ENCODE results near the gene UBAP2. TPM values are rescaled to one million over a fixed set of nuclear protein-coding genes. Genes with fewer than 3 reads are reported as not detected.
"Not testable (repeated sequence)": the region's sequence is repeated elsewhere in the genome, so short reads cannot be mapped to it uniquely, and the experiment has no call there.

UBAP2 gene
- total RNA-seq, 1 donor from 2014 or later: 51.6 TPM

GRCh38 chr9:34049630-34050384, 1.1 kb upstream of the UBAP2 start:
- intact Hi-C loops (cut with micrococcal nuclease): loop anchor here (1.0 to 10.0 kb wide), 8 partner anchors 38 to 1705 kb away; partner anchors contain the start of genes B4GALT1, DCAF12, DNAJA1 and MSMP

GRCh38 chr9:34047864-34048726, 592 bp downstream of the UBAP2 start:
- intact Hi-C loops (cut with micrococcal nuclease): loop anchor here (2.0 to 10.0 kb wide), 5 partner anchors 36 to 1707 kb away; partner anchors contain the start of genes B4GALT1, DNAJA1, MSMP and MYORG

DNA sequence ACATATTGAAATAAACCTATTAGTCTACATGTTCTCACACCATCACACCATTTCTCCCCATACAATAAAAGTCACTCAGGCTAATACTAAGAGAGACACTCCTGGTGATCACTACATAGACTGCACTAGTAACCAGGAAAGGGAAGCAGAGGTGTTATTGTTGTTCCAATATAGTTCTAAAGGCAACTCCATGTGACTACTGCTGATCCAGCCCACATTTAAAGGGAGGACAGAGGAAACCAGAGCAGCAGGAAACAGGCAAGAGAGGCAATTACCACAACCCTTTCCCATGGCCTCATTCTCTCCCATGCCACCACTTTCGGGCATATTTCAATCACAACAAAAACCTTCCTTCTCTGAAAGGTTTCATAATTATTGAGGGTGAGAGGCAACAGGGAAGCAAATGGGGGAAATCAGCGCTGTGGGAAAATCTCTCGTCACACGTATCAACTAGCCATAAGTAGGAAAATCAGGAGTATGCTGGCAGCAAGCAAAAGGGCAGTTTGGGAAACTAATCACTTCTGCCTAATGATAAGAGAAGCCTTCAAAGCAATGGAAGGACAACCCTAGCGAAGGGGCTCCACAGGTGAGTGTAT, 1.8 kb downstream of the UBAP2 start:
- intact Hi-C loops (cut with micrococcal nuclease): loop anchor here (5.0 to 10.0 kb wide), 4 partner anchors 35 to 1708 kb away; partner anchors contain the start of genes B4GALT1, DNAJA1 and MSMP

GRCh38 chr9:34045903-34046302, 2.8 kb downstream of the UBAP2 start:
- intact Hi-C loops (cut with micrococcal nuclease): loop anchor here (5.0 to 10.0 kb wide), 4 partner anchors 34 to 1709 kb away; partner anchors contain the start of genes B4GALT1, DNAJA1 and MSMP

DNA sequence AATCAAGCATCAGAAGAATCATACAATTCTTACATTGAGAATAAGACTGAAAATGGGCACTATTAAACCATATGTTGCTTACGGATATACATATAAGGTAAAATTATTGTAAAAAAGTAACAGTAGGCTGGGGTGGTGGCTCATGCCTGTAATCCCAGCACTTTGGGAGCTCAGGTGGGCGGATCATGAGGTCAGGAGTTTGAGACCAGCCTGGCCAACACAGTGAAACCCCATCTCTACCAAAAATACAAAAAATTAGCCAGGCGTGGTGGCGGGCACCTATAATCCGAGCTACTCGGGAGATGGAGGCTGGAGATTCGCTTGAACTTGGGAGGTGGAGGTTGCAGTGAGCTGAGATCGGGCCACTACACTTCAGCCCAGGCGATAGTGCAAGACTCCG, 6.6 kb downstream of the UBAP2 start:
- intact Hi-C loops (cut with micrococcal nuclease): loop anchor here (10.0 kb wide), 3 partner anchors 877 to 1713 kb away; partner anchors contain the start of genes B4GALT1, DNAJA1 and MSMP

- intact Hi-C loops (cut with micrococcal nuclease): not testable (repeated sequence)
Observed at GRCh38 chr9:34038851-34039250, 9.8 kb downstream of the UBAP2 start.

DNA sequence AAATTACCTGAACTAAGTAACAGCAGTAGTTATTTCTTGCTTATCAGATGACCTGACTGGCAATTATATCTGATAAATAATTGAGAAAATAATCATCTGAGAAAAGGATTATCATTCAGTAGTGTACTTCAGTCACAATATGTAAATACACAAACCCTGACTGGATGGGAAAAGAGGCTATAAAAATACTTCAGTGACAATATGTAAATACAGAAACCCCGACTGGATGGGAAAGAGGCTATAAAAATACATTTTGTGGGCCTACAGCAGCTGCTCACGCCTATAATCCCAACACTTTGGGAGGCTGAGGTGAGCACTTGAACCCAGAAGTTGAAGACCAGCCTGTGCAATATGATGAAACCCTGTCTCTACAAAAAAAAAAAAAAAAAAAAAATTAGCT, 11.1 kb downstream of the UBAP2 start:
- intact Hi-C loops (cut with micrococcal nuclease): no loop called here

DNA sequence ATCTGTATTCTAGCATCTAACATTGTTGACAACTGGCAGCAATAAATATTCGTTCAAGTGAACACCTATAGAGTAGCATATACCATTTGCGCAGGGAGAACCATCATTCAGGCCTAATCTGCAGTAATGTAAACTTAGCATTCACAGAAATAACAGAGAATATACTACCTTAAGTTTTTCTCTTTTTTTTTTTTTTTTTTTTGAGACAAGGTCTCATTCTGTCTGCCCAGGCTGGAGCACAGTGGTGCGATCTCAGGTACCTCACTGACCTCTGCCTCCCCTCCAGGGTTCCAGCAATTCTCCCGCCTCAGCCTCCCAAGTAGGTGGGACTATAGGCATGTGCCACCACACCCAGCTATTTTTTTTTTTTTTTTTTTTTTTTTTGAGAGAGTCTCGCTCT, 12.1 kb downstream of the UBAP2 start:
- intact Hi-C loops (cut with micrococcal nuclease): no loop called here

- intact Hi-C loops (cut with micrococcal nuclease): no loop called here
Observed at GRCh38 chr9:34035656-34036055, 13.0 kb downstream of the UBAP2 start.

GRCh38 chr9:34034698-34035065, 14.0 kb downstream of the UBAP2 start:
- intact Hi-C loops (cut with micrococcal nuclease): no loop called here

- intact Hi-C loops (cut with micrococcal nuclease): no loop called here
Observed at GRCh38 chr9:34032631-34033030, 16.1 kb downstream of the UBAP2 start.

- intact Hi-C loops (cut with micrococcal nuclease): no loop called here
Observed at GRCh38 chr9:34027845-34028574, 20.7 kb downstream of the UBAP2 start.

DNA sequence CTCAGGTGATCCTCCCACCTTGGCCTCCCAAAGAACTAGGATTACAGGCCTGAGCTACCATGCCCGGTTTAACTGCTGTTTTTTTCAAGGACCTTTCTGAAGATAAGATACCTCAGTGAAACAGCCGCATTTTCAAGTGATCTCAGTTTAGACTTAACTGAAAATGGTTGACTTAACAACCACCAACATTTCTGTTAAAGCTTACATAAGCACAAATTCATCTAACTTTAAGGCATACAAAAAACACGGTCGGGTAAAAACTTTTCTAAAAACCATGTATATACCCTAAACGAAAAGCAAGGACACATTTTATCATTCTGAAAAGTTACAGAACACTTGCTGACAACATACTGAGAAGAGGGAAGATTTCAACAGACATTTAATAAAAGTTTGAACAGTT, 22.9 kb downstream of the UBAP2 start:
- intact Hi-C loops (cut with micrococcal nuclease): no loop called here

GRCh38 chr9:34025062-34025461, 23.6 kb downstream of the UBAP2 start:
- intact Hi-C loops (cut with micrococcal nuclease): no loop called here

DNA sequence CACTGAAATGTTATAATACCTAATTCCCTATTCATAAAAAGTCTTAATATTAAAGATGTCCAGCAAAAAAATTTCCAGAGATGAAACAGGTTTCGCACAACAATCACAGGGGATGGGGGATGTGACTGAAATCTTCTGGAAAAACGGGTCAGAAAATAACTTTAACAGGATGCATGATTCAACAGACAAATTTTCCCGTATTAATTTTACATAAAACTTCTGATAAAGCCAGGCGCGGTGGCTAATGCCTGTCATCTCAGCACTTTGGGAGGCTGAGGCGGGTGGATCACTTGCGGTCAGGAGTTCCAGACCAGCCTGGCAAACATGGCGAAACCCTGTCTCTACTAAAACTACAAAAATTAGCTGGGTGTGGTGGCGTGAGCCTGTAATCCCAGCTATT, 24.2 kb downstream of the UBAP2 start:
- intact Hi-C loops (cut with micrococcal nuclease): not testable (repeated sequence)

DNA sequence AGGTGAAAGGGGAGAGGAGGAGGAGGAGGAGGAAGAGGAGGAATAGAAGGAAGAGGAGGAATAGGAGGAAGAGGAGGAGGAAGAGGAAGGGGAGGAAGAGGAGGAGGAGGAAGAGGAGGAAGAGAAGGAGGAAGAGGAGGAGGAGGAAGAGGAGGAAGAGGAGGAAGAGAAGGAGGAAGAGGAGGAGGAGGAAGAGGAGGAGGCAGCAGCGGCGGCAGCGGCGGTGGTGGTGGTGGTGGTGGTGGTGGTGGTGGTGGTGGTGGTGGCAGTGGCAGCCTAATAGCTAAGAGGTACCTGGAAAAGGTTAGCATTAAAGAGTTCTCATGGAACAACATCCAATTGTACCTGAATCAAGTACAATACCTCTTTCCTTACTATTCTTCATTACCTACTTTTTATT, 32.5 kb downstream of the UBAP2 start:
- intact Hi-C loops (cut with micrococcal nuclease): loop anchor here (10.0 kb wide), 1 partner anchor 59 kb away; no protein-coding TSS in a partner anchor

GRCh38 chr9:34010979-34011378, 37.7 kb downstream of the UBAP2 start:
- intact Hi-C loops (cut with micrococcal nuclease): loop anchor here (5.0 to 10.0 kb wide), 2 partner anchors 36 to 64 kb away; partner anchors contain the start of gene UBAP2

DNA sequence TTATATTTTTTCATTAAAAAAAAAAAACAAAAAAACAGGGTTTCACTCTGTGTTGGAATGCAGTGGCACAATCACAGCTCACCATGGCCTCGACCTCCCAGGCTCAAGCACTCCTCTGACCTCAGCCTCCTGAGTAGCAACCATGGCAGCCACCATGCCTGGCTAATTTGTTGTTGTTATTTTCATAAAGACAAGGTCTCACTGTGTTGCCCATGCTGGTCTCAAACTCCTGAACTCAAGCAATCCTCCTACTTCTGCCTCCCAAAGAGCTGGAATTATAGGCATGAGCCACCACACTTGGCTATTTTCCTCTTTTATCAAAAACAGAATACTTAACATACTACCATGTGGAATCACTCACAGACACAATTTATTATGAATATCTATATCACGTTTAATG, 46.7 kb downstream of the UBAP2 start:
- intact Hi-C loops (cut with micrococcal nuclease): no loop called here

GRCh38 chr9:34001298-34001697, 47.4 kb downstream of the UBAP2 start:
- intact Hi-C loops (cut with micrococcal nuclease): no loop called here

DNA sequence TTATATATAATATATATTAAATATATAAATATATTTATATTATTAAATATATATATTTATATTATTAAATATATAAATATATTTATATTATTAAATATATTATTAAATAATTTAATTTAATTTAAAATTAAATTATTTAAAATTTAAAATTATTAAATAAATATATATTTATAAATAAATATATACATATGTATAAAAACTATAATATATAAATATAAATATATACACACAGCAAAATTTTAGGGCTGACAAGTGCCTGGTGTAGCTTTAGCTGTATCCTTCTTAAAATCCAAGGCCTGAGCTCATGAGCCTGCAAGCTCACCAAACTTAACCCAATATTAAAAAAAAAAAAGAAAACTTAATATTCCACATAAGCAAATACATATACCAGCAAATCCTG, 53.2 kb downstream of the UBAP2 start:
- intact Hi-C loops (cut with micrococcal nuclease): no loop called here

- intact Hi-C loops (cut with micrococcal nuclease): no loop called here
Observed at GRCh38 chr9:33993104-33993503, 55.6 kb downstream of the UBAP2 start.
